Mesenchymal stem cell (in vitro differentiated cells and primary cell): ENCODE results near the gene EHD2.

Experiments used
- DNase-seq: peaks from one replicate; pipeline ENCODE4 v3.0.0-alpha.2; 2013
- H2AFZ ChIP-seq: one replicate; pipeline ENCODE4 v1.6.1; 2013; ENCODE audit warnings: low read depth, mild to moderate bottlenecking, control low read depth, inconsistent platforms, low read length, moderate library complexity
- H2AK5ac ChIP-seq: 2 replicates; pipeline ENCODE4 v1.6.1; 2013; ENCODE audit warnings: low read length, moderate library complexity, mild to moderate bottlenecking, inconsistent platforms; ENCODE audit not compliant: severe bottlenecking
- H2BK120ac ChIP-seq: one replicate; pipeline ENCODE4 v1.6.1; 2013; ENCODE audit warnings: low read depth, mild to moderate bottlenecking, inconsistent platforms, low read length, moderate library complexity
- H2BK12ac ChIP-seq, 2 experiments: one replicate each; pipeline ENCODE4 v1.6.1; 2013; ENCODE audit warnings: inconsistent platforms in 2 of 2, low read length in 2 of 2, mild to moderate bottlenecking in 2 of 2, moderate library complexity in 2 of 2, control low read depth in 1 of 2
- H2BK15ac ChIP-seq: one replicate; pipeline ENCODE4 v1.6.1; 2013; ENCODE audit warnings: mild to moderate bottlenecking, low read depth, inconsistent platforms; ENCODE audit not compliant: poor library complexity, severe bottlenecking
- H2BK5ac ChIP-seq: 2 replicates; pipeline ENCODE4 v1.6.1; 2013; ENCODE audit warnings: low read depth, mild to moderate bottlenecking, low read length, control low read depth, inconsistent platforms; ENCODE audit not compliant: poor library complexity, severe bottlenecking
- H3K14ac ChIP-seq, 2 experiments: one replicate each; pipeline ENCODE4 v1.6.1; 2013; ENCODE audit warnings: inconsistent platforms in 2 of 2, low read length in 2 of 2, control low read depth in 1 of 2, mild to moderate bottlenecking in 1 of 2, moderate library complexity in 1 of 2
- H3K18ac ChIP-seq, 2 experiments: one replicate each; pipeline ENCODE4 v1.6.1; 2013; ENCODE audit warnings: inconsistent platforms in 2 of 2, low read length in 2 of 2, control low read depth in 1 of 2, low read depth in 1 of 2, mild to moderate bottlenecking in 1 of 2
- H3K23ac ChIP-seq, 2 experiments: one replicate each; pipeline ENCODE4 v1.6.1; 2013; ENCODE audit warnings: inconsistent platforms in 2 of 2, low read length in 2 of 2, mild to moderate bottlenecking in 2 of 2, moderate library complexity in 2 of 2, control low read depth in 1 of 2
- H3K27ac ChIP-seq: 2 replicates; pipeline ENCODE4 v1.5.1; 2013; ENCODE audit warnings: mild to moderate bottlenecking, moderate library complexity, low read length, control low read depth, inconsistent platforms; ENCODE audit not compliant: poor library complexity, severe bottlenecking
- H3K27me3 ChIP-seq, 2 experiments: 2 replicates each; pipeline versions ENCODE4 v1.6.1 to v1.7.0; 2013; ENCODE audit warnings: low read length in 2 of 2, mild to moderate bottlenecking in 2 of 2, moderate library complexity in 2 of 2, control low read depth in 1 of 2, inconsistent platforms in 1 of 2; ENCODE audit not compliant: control insufficient read depth in 1 of 2, insufficient read depth in 1 of 2
- H3K36me3 ChIP-seq, 2 experiments: 2 replicates each; pipeline versions ENCODE4 v1.6.1 to v1.7.0; 2013; ENCODE audit warnings: low read length in 2 of 2, control low read depth in 1 of 2, inconsistent platforms in 1 of 2, low read depth in 1 of 2, mild to moderate bottlenecking in 1 of 2; ENCODE audit not compliant: insufficient read depth in 2 of 2, control insufficient read depth in 1 of 2
- H3K4ac ChIP-seq, 2 experiments: one replicate each; pipeline ENCODE4 v1.6.1; 2013; ENCODE audit warnings: inconsistent platforms in 2 of 2, low read length in 2 of 2, mild to moderate bottlenecking in 2 of 2, moderate library complexity in 2 of 2, control low read depth in 1 of 2, low read depth in 1 of 2
- H3K4me1 ChIP-seq: 2 replicates; pipeline ENCODE4 v1.6.1; 2013; ENCODE audit warnings: low read depth, low read length, control low read depth; ENCODE audit not compliant: control insufficient read depth, insufficient read depth
- H3K4me2 ChIP-seq: 2 replicates; pipeline ENCODE4 v1.6.1; 2013; ENCODE audit warnings: low read length, mild to moderate bottlenecking, inconsistent platforms; ENCODE audit not compliant: poor library complexity, severe bottlenecking
- H3K4me3 ChIP-seq, 2 experiments: 2 replicates each; pipeline versions ENCODE4 v1.5.1 to v1.7.0; 2013; ENCODE audit warnings: low read length in 2 of 2, mild to moderate bottlenecking in 2 of 2, control low read depth in 1 of 2, low read depth in 1 of 2; ENCODE audit not compliant: insufficient read depth in 1 of 2
- H3K79me1 ChIP-seq: replicated peaks from 2 replicates; pipeline ENCODE4 v1.6.1; 2013; ENCODE audit warnings: mild to moderate bottlenecking, control low read depth, low read length, inconsistent platforms; ENCODE audit not compliant: poor library complexity, severe bottlenecking
- H3K9ac ChIP-seq: 2 replicates; pipeline ENCODE4 v1.7.0; 2013; ENCODE audit warnings: mild to moderate bottlenecking, low read length, moderate library complexity
- H3K9me3 ChIP-seq: 2 replicates; pipeline ENCODE4 v1.7.0; 2013; ENCODE audit warnings: mild to moderate bottlenecking, low read length; ENCODE audit not compliant: control insufficient read depth
- H4K8ac ChIP-seq: one replicate; pipeline ENCODE4 v1.6.1; 2013; ENCODE audit warnings: inconsistent platforms, mild to moderate bottlenecking, low read length, moderate library complexity
- H4K91ac ChIP-seq: one replicate; pipeline ENCODE4 v1.6.1; 2013; ENCODE audit warnings: mild to moderate bottlenecking, low read length, inconsistent platforms
- WGBS: methylation state at CpG from one replicate; pipeline ENCODE4 v1.1.7; 2013; ENCODE audit warnings: mixed read lengths; 5-methylcytosine and 5-hydroxymethylcytosine counted together

The EHD2 gene

DNA sequence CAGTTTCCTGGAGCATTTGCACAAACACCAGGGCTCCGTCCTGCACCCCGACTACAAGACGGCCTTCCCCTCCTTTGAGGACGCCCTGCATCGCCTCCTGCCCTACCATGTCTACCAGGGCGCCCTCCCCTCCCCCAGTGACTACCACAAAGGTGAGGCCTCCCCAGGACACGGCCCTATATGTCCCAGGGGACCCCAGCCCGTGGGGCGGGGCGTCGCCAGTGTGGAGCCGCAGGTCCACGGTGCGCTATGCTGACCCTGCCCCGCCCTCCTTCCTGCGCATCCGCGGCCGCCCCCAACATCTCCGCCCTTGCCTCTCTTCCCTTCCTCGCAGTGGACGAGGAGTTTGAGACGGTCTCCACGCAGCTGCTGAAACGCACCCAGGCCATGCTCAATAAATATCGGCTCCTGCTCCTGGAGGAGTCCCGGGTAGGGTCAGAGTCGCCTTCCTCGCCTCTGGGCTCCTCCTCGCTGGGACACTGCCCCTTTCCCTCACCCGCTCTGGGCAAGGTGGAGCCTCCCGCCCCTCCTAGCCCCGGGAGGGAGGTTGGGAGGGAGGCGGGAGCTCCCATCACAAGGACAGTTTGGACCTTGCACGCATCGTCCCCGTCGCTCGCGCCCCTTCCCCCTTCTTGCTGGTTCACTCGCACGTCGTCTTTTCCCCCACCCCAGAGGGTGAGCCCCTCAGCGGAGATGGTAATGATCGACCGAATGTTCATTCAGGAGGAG is 14.4 kb upstream of the EHD2 start:
- no peaks in the 10 kb centered on the region for H3K27me3 ChIP-seq
- H3K23ac ChIP-seq = no peak overlapping the region
- no peak overlapping the region for H3K27ac ChIP-seq
- peaks cover 3% of the 10 kb centered on the region for H3K4me1 ChIP-seq
- peaks cover 52 to 82% of the 10 kb centered on the region in 2 experiments for H3K36me3 ChIP-seq
- H3K79me1 ChIP-seq = peaks cover 26% of the 10 kb centered on the region
- H2AFZ ChIP-seq = no peak overlapping the region
- H4K8ac ChIP-seq = no peak overlapping the region
- H2BK120ac ChIP-seq = no peak overlapping the region
- no peak overlapping the region for H3K4me3 ChIP-seq
- no peak for DNase-seq
- no peak overlapping the region for H3K18ac ChIP-seq
- H3K4me2 ChIP-seq = no peak overlapping the region
- no peak overlapping the region for H3K14ac ChIP-seq
- H3K9me3 ChIP-seq = no peaks in the 10 kb centered on the region
- H2BK5ac ChIP-seq = no peak overlapping the region
- no peak overlapping the region for H2AK5ac ChIP-seq
- H2BK15ac ChIP-seq = no peak overlapping the region
- 90% methylated on average over 46 of the region's 46 CpGs for WGBS
- H4K91ac ChIP-seq = no peak overlapping the region
- no peak overlapping the region for H3K4ac ChIP-seq
- no peak overlapping the region for H2BK12ac ChIP-seq
- H3K9ac ChIP-seq = no peak overlapping the region

DNA sequence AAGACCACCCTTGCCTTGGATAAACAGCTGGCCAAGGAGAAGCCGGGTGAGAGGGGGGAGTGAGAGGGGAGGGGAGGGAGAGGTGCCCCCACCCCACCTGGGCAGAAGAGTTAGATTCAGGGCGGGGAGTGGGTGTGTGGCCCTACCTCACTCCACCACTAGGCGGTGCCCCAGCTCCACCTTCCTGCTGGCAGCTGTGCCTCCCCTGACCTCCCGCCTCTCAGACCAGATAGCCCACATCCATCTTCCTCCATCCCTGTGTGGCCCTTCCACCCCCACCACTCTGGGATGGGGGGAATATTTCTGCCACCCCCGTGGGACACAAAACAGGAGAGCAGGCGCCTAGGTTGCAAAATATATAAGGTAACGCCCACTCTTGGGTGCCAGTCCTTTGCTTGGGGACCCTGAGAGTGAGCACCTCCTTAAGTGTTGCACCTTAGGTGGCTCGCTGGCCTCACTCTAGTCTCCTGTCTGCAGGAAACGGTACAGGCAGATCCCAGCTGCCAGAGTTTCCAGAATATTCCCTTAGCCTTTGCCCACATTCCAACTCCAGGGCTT is 13.8 kb upstream of the EHD2 start:
- Histone ChIP-seq H3K4ac (no peak overlapping the region), H3K9me3 (no peaks in the 10 kb centered on the region), H3K27me3 (no peaks in the 10 kb centered on the region), H3K4me3 (no peak overlapping the region), H3K27ac (no peak overlapping the region), H3K18ac (no peak overlapping the region), H4K91ac (no peak overlapping the region), H2BK12ac (no peak overlapping the region), H3K79me1 (peaks cover 24% of the 10 kb centered on the region), H3K36me3 (peaks cover 56 to 79% of the 10 kb centered on the region in 2 experiments), H4K8ac (no peak overlapping the region), H2BK5ac (no peak overlapping the region), H3K9ac (no peak overlapping the region), H2AFZ (no peak overlapping the region), H3K14ac (no peak overlapping the region), H3K4me2 (no peak overlapping the region), H3K4me1 (peaks cover 3% of the 10 kb centered on the region), H2AK5ac (no peak overlapping the region), H3K23ac (no peak overlapping the region), H2BK15ac (no peak overlapping the region), H2BK120ac (no peak overlapping the region)
- peak; percentile 57 for DNase-seq
- WGBS = 76% methylated on average over 8 of the region's 9 CpGs

DNA sequence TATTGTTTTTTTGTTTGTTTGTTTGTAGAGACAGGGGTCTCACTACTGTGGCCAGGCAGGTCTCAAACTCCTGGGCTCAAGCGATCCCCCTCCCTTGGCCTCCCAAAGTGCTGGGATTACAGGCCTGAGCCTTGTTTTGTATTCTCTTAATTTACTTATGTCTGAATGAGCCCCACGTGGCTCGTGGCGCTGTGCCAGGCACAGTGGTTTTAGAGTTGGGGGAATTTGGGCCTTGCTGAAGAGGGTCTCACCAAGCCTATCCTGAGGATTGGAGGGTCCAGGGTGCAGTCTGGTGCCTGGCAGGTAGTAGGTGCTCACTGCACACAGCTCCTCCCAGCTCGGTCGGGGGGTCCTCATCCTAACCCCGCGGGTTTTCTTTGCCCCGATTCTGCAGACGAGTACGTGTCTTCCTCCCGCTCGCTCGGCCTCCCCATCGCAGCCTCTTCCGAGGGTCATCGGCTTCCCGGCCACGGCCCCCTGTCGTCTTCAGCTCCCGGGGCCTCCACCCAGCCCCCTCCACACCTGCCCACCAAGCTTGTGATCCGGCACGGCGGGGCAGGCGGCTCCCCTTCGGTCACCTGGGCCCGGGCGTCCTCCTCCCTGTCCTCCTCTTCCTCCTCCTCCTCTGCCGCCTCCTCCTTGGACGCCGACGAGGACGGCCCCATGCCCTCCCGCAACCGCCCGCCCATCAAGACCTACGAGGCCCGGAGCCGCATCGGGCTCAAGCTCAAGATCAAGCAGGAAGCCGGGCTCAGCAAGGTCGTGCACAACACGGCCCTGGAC is 12.1 kb upstream of the EHD2 start:
- no peak overlapping the region for H3K23ac ChIP-seq

More for the DNA sequence above, 12.1 kb upstream of the EHD2 start:
- no peak overlapping the region for H2AFZ ChIP-seq
- peaks cover 3% of the 10 kb centered on the region for H3K4me1 ChIP-seq
- no peak overlapping the region for H3K4me3 ChIP-seq
- no peak overlapping the region for H2BK15ac ChIP-seq
- peaks cover 20% of the 10 kb centered on the region for H3K79me1 ChIP-seq
- no peaks in the 10 kb centered on the region for H3K27me3 ChIP-seq
- H3K4me2 ChIP-seq = no peak overlapping the region
- H3K9me3 ChIP-seq = no peaks in the 10 kb centered on the region
- no peak overlapping the region for H3K4ac ChIP-seq
- H3K9ac ChIP-seq = no peak overlapping the region
- H3K27ac ChIP-seq = no peak overlapping the region
- no peak overlapping the region for H2BK5ac ChIP-seq
- no peak overlapping the region for H3K14ac ChIP-seq
- 97% methylated on average over 43 of the region's 43 CpGs for WGBS
- H4K8ac ChIP-seq = no peak overlapping the region
- H3K18ac ChIP-seq = no peak overlapping the region
- no peak for DNase-seq
- no peak overlapping the region for H4K91ac ChIP-seq
- no peak overlapping the region for H2BK12ac ChIP-seq
- H3K36me3 ChIP-seq = peaks cover 48 to 62% of the 10 kb centered on the region in 2 experiments
- H2BK120ac ChIP-seq = no peak overlapping the region
- no peak overlapping the region for H2AK5ac ChIP-seq
